MCF 10A (cell line): ENCODE results near the gene C6orf58. TPM values are rescaled to one million over a fixed set of nuclear protein-coding genes. Genes with fewer than 3 reads are reported as not detected.

Experiments used
- BruUV-seq: library from RNA; stranded (reverse); fragments of 400-500 nt; replicated peaks from 2 replicates; lab custom pipeline; 2021; lab: Mats Ljungman, UMichigan
- CTCF ChIA-PET: fragments of 300-600 bp; sonication (Branson Sonifier 250); formaldehyde crosslinking; extraction: SDS; loops from one replicate; lab custom pipeline; 2021; ENCODE audit warnings: antibody characterized with exemption, inconsistent platforms; lab: Yijun Ruan, JAX
- POLR2A ChIA-PET: fragments of 300-600, 350-650 bp; sonication (Branson Sonifier 250); formaldehyde crosslinking; extraction: SDS; loops from one replicate; lab custom pipeline; 2020; ENCODE audit warnings: antibody characterized with exemption, inconsistent platforms; lab: Yijun Ruan, JAX
- DNase-seq: peaks from one replicate; pipeline ENCODE4 v3.0.0-alpha.2; 2018; ENCODE audit not compliant: unreplicated experiment
- H3K27ac Mint-ChIP-seq: one replicate; pipeline ENCODE4 v1.8.0; 2022; ENCODE audit warnings: mild to moderate bottlenecking, low read depth, mixed read lengths; ENCODE audit not compliant: unreplicated experiment
- H3K27me3 Mint-ChIP-seq: one replicate; pipeline ENCODE4 v1.8.0; 2022; ENCODE audit warnings: mixed read lengths; ENCODE audit not compliant: insufficient read depth, unreplicated experiment
- H3K36me3 Mint-ChIP-seq: one replicate; pipeline ENCODE4 v1.8.0; 2022; ENCODE audit warnings: mild to moderate bottlenecking, moderate library complexity, mixed read lengths; ENCODE audit not compliant: insufficient read depth, unreplicated experiment
- H3K4me1 Mint-ChIP-seq: one replicate; pipeline ENCODE4 v1.8.0; 2022; ENCODE audit warnings: mixed read lengths; ENCODE audit not compliant: insufficient read depth, unreplicated experiment
- H3K4me3 Mint-ChIP-seq: one replicate; pipeline ENCODE4 v1.8.0; 2022; ENCODE audit warnings: mild to moderate bottlenecking, moderate library complexity, mixed read lengths; ENCODE audit not compliant: unreplicated experiment
- H3K9me3 Mint-ChIP-seq: one replicate; pipeline ENCODE4 v1.8.0; 2022; ENCODE audit warnings: mixed read lengths; ENCODE audit not compliant: unreplicated experiment
- CTCF ChIP-seq: fragments of 200-600 bp; IDR thresholded peaks from one replicate; pipeline ENCODE4 v1.8.0; 2022; ENCODE audit warnings: antibody characterized with exemption, mild to moderate bottlenecking; ENCODE audit not compliant: unreplicated experiment
- intact Hi-C: fragments of 100-400 bp; cut with micrococcal nuclease; formaldehyde crosslinking; loops from 2 replicates; pipeline ENCODE4 v1.14.1; 2022
- total RNA-seq: library from RNA; stranded (reverse); gene quantifications from 2 replicates; pipeline ENCODE4 v1.2.3, GENCODE V29; 2022

Gene C6orf58
- total RNA-seq, 1 experiment from 2014 or later = not detected

- H3K36me3 Mint-ChIP-seq = no peaks in the 10 kb centered on the region
- no peaks in the 10 kb centered on the region for H3K27me3 Mint-ChIP-seq
- H3K4me3 Mint-ChIP-seq = no peak overlapping the region
- no peak overlapping the region for H3K27ac Mint-ChIP-seq
- H3K9me3 Mint-ChIP-seq = no peaks in the 10 kb centered on the region
- DNase-seq = peak; percentile 32
- ChIA-PET CTCF (no interaction called here), POLR2A (no interaction called here)
- TF ChIP-seq CTCF = no peak
- BruUV-seq = no TSS peak
- intact Hi-C loops = no loop called here
- H3K4me1 Mint-ChIP-seq = peaks cover 7% of the 10 kb centered on the region
These were observed 9.4 kb downstream of the C6orf58 start for GRCh38 chr6:127586372-127586771.

DNA sequence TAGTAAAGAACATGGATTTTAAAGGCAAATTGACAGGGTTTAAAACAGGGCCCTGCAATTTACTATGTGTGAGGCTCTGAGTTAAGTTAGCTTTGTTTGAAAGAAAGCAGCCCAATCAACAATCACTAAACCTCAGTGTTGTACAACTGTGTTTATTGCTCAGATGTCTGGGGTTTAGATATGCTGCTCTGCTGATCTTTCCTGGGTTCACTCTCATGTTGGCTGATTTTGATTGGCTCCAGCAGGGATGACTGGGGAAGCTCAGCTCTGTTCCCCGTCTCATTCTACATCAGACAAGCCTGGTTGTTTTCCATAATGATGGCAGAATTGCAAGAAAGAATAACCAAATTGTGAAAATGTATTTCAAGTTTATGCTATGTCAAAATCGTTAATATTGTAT, 10.9 kb downstream of the C6orf58 start:
- POLR2A ChIA-PET = no interaction called here

GRCh38 chr6:127589135-127589534, 12.2 kb downstream of the C6orf58 start:
- intact Hi-C loops = no loop called here

More for the DNA sequence above, 10.9 kb downstream of the C6orf58 start:
- H3K27ac Mint-ChIP-seq = no peak overlapping the region
- CTCF ChIA-PET = interaction anchor here (0.6 kb wide), 1 partner anchor 50 kb away, joined by 3 read pairs; no protein-coding TSS in a partner anchor
- no peaks in the 10 kb centered on the region for H3K36me3 Mint-ChIP-seq
- H3K4me1 Mint-ChIP-seq = peaks cover 5% of the 10 kb centered on the region
- no peak overlapping the region for H3K4me3 Mint-ChIP-seq
- no peak for DNase-seq
- TF ChIP-seq CTCF = no peak
- intact Hi-C loops = no loop called here
- H3K27me3 Mint-ChIP-seq = no peaks in the 10 kb centered on the region
- no TSS peak for BruUV-seq
- no peaks in the 10 kb centered on the region for H3K9me3 Mint-ChIP-seq

DNA sequence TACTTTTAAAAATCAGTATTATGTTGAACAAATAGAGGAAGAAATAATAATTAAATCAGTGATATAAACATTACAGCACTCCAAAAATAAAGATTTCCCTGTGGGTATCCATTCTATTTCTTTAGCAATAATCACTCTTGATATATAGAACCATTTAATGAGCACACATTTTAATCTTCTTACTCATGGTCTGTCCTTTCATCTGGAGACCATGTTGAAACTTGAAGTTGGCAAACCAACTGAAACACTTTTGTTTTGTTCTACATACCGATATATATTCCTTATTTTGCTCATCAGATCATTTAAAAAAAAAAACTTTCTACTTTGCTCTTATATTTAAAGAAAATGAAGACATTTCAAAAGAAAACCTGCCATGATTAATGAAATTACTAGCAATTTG, 13.4 kb downstream of the C6orf58 start:
- H3K27me3 Mint-ChIP-seq = no peaks in the 10 kb centered on the region
- H3K4me3 Mint-ChIP-seq = no peak overlapping the region
- no TSS peak for BruUV-seq
- H3K27ac Mint-ChIP-seq = no peak overlapping the region
- intact Hi-C loops = no loop called here
- peak; percentile 9 for DNase-seq
- H3K36me3 Mint-ChIP-seq = no peaks in the 10 kb centered on the region
- no peaks in the 10 kb centered on the region for H3K9me3 Mint-ChIP-seq
- no peaks in the 10 kb centered on the region for H3K4me1 Mint-ChIP-seq
- CTCF ChIA-PET = no interaction called here
- TF ChIP-seq CTCF = no peak
- POLR2A ChIA-PET = no interaction called here

More at GRCh38 chr6:127589135-127589534, 12.2 kb downstream of the C6orf58 start:
- no peaks in the 10 kb centered on the region for H3K27me3 Mint-ChIP-seq
- no TSS peak for BruUV-seq
- H3K36me3 Mint-ChIP-seq = no peaks in the 10 kb centered on the region
- H3K4me1 Mint-ChIP-seq = no peaks in the 10 kb centered on the region
- no peak for TF ChIP-seq CTCF
- POLR2A ChIA-PET = no interaction called here
- DNase-seq = no peak
- H3K27ac Mint-ChIP-seq = no peak overlapping the region
- CTCF ChIA-PET = no interaction called here
- no peaks in the 10 kb centered on the region for H3K9me3 Mint-ChIP-seq
- H3K4me3 Mint-ChIP-seq = no peak overlapping the region
